ENCODE data around the gene PLD1.
A peak's percentile ranks its signal among the peaks of the same experiment; 100 is the strongest.
"Not testable (repeated sequence)": the region's sequence is repeated elsewhere in the genome, so short reads cannot be mapped to it uniquely, and the experiment has no call there.

The PLD1 gene

GRCh38 chr3:171835613-171836012, 25.3 kb upstream of the PLD1 start:
- no peak for DNase-seq

- DNase-seq = no peak
Observed at GRCh38 chr3:171835116-171835515, 24.8 kb upstream of the PLD1 start.

GRCh38 chr3:171834461-171834801, 24.1 kb upstream of the PLD1 start:
- DNase-seq = no peak

GRCh38 chr3:171833789-171834460, 23.6 kb upstream of the PLD1 start:
- DNase-seq = peak; percentile 15

- no peak for DNase-seq
Observed at GRCh38 chr3:171832989-171833388, 22.7 kb upstream of the PLD1 start.

GRCh38 chr3:171831936-171832335, 21.7 kb upstream of the PLD1 start:
- no peak for DNase-seq

- DNase-seq = no peak
Observed at GRCh38 chr3:171830518-171830875, 20.2 kb upstream of the PLD1 start.

GRCh38 chr3:171829841-171830517, 19.7 kb upstream of the PLD1 start:
- DNase-seq = no peak

- no peak for DNase-seq
Observed at GRCh38 chr3:171828902-171829770, 18.9 kb upstream of the PLD1 start.

- DNase-seq = no peak
Observed at GRCh38 chr3:171827836-171828458, 17.7 kb upstream of the PLD1 start.

- no peak for DNase-seq
Observed at GRCh38 chr3:171827385-171827784, 17.1 kb upstream of the PLD1 start.

GRCh38 chr3:171825222-171825828, 15.0 kb upstream of the PLD1 start:
- no peak for DNase-seq

GRCh38 chr3:171824824-171825221, 14.5 kb upstream of the PLD1 start:
- no peak for DNase-seq

- DNase-seq = no peak
Observed at GRCh38 chr3:171824116-171824515, 13.8 kb upstream of the PLD1 start.

GRCh38 chr3:171822431-171823106, 12.3 kb upstream of the PLD1 start:
- DNase-seq = no peak

GRCh38 chr3:171821778-171822358, 11.6 kb upstream of the PLD1 start:
- no peak for DNase-seq

- DNase-seq = no peak
Observed at GRCh38 chr3:171821044-171821443, 10.8 kb upstream of the PLD1 start.

GRCh38 chr3:171817074-171817800, 7.0 kb upstream of the PLD1 start:
- no peak for DNase-seq

- DNase-seq = no peak
Observed at GRCh38 chr3:171815973-171816595, 5.8 kb upstream of the PLD1 start.

- DNase-seq = not testable (repeated sequence)
Observed at GRCh38 chr3:171814662-171815061, 4.4 kb upstream of the PLD1 start.

Data from CD4-positive, alpha-beta T cell treated with Interleukin-17A for 1 hour (primary cell).